Activated CD4-positive, alpha-beta T cell treated with anti-CD3 and anti-CD28 coated beads, Interleukin-10, Interleukin-2, amounts not matched to agents 100 ng/mL and 50 ng/mL, durations not matched to agents 16 hours and 8 hours (primary cell): ENCODE measurements around the gene MARCHF2.
"Not testable (repeated sequence)": the region's sequence is repeated elsewhere in the genome, so short reads cannot be mapped to it uniquely, and the experiment has no call there.

ENCODE experiments used
- DNase-seq: peaks from one replicate; pipeline ENCODE4 v3.0.0-alpha.2; 2020

The MARCHF2 gene

DNA sequence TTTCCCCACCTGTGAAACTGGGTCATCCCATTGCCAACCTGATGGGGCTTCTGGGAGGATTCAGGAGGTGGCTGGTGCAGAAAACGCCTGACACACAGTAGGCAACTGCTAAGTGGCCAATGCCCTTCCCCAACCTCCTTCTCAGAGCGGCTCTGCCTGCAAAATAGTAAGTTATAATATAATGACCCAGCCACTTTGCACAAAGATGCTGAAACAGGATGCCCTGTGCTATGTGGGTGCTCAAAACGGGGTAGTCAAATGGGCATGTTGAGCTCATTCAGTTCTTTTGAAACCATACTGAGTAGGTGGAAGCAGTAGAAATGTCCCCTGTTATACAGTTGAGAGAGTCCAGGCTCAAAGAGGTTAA, 507 bp downstream of the MARCHF2 start:
- no peak for DNase-seq

DNA sequence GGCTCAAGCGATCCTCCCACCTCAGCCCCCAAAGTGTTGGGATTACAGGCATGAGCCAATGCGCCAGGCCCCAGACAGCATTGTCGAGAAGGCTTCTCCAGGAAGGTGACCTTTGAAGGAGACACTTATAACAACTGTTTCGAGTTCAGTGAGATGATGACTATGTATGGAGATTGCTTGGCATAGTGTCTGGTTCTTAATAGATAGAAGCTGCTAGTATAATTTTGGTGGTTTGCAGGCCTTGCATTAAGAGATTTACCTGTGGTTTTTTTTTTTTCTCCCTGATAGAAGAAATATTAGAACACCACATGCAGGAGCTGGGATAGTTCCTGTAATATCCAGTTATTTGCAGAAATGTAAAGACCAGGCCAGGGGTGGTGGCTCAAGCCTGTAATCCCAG, 3.7 kb downstream of the MARCHF2 start:
- DNase-seq = no peak

DNA sequence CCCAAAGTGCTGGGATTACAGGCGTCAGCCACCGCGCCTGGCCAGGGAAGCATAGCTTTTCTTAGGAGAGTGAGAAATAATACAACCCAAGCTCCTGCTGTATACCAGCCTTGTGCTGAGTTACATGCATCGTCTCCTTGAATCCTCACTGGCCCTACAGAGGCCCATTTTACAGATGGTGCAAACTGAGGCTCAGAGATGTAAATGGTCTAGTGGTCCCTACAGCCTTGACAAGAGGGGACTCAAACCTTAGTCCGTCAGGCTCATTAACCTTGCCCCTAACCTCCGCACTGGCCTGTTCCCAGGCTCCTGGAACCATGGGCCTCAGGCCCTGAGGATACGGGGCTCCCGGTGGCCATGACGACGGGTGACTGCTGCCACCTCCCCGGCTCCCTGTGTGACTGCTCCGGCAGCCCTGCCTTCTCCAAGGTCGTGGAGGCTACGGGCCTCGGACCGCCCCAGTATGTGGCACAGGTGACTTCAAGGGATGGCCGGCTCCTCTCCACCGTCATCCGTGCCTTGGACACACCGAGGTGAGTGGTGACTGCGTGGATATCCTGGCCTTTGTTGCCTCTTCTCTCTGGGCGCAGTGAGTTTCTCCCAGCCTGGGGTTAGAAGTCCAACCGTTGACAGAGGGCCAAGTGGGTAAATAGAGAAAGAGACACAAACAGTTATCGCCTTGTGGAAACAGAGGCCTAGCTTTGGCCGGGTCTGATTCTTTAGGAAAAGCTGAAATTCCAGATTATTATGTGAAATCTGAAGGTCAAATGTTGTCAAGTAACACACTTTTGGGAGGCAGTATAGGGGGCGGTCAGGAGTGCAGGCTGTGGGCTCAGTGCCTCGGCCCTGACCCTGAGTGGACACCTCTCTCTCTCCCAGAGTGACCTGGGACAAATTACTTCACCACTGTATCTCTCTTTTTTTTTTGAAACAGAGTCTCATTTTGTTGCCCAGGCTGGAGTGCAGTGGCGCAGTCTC, 8.7 kb downstream of the MARCHF2 start:
- DNase-seq = no peak

- DNase-seq = peak; percentile 18
Measured at GRCh38 chr19:8423817-8424223, 10.7 kb downstream of the MARCHF2 start.

GRCh38 chr19:8425331-8425730, 12.2 kb downstream of the MARCHF2 start:
- not testable (repeated sequence) for DNase-seq

DNA sequence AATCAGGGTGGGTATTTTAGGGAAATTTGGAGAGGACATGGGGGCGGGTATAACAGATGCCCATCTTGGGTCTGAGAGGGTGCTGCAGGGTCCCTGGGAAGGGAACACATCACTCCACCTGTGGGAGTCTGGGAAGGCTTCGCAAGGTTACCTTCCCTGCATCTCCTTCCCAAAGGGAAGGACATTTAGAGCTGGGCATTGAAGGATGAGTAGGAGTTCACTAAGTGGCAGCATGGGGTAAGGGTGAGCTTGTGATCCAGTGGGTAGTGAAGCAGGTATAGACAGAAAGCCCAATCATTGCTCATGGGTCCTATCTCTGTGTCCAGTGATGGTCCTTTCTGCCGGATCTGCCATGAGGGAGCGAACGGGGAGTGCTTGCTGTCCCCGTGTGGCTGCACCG, 13.2 kb downstream of the MARCHF2 start:
- no peak for DNase-seq

DNA sequence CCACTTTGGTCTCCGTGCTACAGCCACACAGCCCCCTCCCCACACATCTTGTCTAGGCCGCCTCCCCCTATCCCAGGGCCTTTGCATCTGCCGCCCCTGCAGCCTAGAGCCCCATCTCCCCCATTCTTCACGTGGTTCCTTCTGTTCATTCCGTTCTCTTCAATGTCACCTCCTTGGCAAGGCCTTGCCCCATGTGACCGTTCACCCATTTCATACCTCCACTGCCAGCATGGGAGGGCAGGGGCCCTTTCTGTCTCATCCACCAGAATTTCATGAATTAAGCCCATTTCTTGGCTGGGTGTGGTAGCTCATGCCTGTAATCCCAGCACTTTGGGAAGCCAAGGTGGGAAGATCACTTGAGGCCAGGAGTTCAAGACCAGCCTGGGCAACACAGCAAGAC, 15.9 kb downstream of the MARCHF2 start:
- DNase-seq = no peak

- DNase-seq = no peak
Measured at GRCh38 chr19:8429826-8430225, 16.7 kb downstream of the MARCHF2 start.

- no peak for DNase-seq
Measured at GRCh38 chr19:8430650-8431049, 17.5 kb downstream of the MARCHF2 start.

DNA sequence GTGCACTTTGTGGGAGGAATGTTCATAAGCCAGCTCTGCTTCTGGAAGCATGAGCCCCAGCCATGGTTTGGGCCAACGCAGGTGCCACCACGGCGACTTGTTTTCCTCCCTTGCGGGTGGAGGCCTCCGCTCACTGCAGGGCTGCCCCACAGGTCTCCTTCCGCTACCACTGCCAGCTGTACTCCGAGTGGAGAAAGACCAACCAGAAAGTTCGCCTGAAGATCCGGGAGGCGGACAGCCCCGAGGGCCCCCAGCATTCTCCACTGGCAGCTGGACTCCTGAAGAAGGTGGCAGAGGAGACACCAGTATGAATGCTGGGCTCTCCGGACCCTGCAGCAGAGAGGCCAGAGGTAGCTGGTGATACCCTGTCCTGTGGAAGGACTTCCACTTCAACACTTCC, 25.1 kb downstream of the MARCHF2 start:
- DNase-seq = no peak

DNA sequence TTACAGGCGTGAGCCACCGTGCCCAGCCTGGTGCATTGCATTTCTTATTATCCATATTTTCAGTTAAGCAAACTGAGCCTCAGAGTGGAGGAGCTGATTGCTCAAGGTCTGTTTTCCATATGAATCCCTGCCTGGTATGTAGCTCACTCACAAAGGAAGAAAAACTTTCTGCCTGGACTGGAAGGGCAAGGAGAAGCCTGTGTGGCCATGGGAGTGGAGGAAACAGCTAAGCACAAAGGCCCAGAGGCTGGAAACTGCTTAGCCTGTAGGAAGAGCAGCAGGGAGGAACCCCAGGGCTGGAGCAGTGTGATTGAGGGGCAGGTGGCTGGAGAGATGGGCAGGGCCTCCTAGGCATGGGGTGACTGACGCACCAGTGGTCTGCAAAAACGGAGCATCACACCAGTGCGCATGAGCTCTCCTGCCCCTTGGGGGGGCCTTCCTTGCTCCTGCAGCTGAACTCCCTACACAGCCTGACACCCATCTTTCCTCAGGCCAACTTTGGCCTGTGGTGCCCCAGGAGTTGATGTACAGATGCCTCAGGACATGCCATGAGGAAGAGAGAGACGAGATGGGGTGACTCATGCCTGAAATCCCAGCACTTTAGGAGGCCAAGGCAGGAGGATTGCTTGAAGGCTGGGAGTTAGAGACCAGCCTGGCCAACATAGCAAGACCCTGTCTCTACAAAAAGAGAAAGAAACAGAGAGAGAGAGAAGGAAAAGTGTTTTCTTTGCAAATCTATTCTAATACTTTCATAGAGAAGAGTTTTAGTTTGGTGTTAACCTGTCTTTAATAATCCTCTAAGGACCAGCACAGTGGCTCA, 28.8 kb downstream of the MARCHF2 start:
- DNase-seq = no peak

DNA sequence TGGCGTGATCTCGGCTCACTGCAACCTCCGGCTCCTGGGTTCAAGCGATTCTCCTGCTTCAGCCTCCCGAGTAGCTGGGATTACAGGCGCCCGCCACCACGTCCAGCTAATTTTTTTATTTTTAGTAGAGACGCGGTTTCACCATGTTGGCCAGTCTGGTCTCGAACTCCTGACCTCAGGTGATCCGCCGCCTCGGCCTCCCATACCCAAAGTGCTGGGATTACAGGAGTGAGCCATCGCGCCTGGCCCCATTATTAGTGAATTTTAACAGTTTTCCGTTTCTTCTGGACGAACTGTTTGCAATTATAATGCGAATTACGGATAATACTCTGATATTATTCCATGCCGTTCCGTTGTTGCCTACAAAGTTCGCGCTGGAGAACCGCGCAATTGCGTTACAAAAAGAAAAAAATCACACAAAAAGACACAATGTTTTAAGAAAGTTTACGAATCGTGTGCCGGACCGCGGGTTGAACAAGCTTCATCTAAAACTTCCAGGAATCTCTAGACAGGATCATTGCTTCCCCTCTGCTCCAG, 31.1 kb downstream of the MARCHF2 start:
- DNase-seq = not testable (repeated sequence)

DNA sequence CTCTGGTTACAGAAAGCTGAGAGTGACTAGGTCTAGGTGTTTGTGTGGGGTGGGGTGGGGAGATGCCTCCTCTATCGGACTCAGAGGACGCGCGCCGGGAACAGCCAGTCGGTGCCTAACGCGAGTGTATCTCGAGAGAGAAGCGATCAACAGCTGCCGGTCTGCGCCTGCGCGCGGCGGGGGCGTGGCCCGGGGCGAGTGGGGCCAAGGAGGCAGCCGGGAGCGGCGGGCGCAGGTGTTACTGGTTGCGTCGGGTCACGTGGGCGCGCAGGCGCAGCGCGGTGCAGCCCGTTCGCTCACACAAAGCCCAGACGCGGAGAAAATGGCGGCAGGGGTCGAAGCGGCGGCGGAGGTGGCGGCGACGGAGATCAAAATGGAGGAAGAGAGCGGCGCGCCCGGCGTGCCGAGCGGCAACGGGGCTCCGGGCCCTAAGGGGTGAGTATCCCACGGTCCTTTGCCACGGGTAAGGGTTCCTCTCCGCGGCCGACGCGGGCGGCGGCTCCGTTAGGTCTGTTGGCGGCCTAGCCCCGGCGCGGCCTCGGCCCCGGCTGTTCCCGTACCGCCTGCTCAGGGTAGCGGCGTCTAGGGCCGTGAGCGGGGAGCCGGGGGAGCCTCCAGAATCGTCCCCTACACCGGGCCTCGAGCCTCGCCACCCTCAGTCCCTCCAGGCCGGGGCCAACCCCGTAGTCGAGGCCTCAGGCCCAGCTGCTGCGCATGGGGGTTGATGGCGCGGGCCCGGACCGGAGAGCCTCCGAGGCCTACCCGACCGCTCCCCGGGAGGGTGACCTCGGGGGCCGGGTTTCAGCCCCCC, 31.8 kb downstream of the MARCHF2 start, which contains the start of gene HNRNPM:
Gene HNRNPM (plus strand): TSS at position 299 of the 811 bp plus-strand sequence. CDS start 24 bp downstream, at position 323.
- DNase-seq = peak; percentile 100

DNA sequence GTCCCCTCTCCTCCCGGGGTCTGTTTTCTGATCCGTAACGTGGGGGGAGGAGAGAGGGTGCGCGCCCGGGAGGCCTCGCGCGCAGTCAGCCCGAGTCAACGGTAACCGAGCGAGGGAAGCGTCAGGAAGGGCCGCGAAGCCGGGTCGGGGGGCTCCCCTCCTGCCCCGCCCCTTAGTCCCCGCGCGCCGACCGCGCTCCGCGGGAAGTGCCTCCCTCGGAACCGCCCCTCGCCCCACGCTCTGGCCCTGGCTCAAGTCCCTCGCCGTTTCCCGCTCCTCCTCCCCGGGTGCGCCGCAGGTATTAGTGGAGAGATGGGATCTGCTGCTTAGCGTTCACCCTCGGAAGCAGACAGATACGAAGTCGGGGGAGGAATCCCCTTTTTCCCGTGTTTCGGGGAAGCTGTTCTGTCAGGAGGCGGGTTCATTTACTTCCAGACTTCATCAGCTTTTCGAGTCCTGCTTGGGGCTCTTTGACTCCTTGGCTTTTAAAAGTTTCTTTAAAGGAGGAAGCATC, 32.4 kb downstream of the MARCHF2 start:
- peak; percentile 55 for DNase-seq

- DNase-seq = no peak
Measured at GRCh38 chr19:8446061-8446709, 33.1 kb downstream of the MARCHF2 start.

DNA sequence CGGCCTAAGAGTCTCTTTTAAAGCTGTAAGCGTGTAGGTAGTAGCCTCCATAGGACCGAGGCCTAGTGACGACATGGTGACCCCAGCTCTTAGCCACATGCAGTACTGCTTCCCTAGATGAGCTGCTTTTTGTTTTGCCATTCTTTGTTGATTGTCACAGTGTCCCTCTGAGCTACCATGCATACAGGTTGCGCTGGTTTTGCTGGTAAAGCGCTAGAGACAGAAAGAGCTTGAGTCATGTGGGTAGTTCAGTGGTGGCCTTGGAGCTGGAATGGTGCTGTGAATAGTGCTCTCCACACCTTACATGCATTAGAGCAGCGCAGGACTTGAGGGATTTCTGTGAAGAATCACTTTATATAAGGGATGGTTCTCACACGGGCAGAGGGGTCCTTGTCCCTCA, 36.7 kb downstream of the MARCHF2 start:
- peak; percentile 21 for DNase-seq

DNA sequence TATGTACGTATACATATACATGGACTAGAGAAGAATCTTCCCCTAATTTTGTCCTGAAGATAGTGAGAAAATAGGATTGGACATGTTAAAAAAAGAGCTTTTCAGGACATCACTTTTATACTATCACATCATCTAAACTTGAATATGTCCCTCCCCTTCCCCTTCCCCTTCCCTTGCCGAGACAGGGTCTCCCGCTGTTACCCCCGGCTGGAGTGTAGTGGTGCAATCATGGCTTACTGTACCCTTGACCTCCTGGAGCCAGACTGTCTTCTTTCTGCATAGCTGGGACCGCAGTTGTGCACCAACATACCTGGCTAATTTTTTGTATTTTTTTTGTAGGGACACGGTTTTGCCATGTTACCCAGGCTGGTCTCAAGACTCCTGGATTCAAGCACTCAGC, 38.3 kb downstream of the MARCHF2 start:
- DNase-seq = no peak

DNA sequence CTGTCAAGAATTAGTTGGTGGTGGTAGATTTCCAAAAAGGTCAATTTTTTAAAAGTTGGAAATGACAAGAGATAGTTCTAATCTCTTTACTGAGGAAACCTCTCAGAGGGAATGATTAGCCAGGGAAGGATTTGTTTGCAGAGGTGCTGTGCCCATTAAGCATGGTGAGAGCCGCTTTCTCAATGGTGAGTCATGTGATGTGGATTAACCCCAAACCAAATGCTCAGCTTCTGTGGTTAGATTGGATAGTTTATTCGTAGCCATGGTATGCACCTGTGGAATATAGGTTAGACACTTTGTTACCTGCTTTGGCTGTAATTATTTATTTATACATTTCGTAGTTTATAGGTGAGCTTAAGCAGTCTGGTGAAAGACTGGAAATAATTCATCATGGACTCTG, 38.8 kb downstream of the MARCHF2 start:
- peak; percentile 24 for DNase-seq

DNA sequence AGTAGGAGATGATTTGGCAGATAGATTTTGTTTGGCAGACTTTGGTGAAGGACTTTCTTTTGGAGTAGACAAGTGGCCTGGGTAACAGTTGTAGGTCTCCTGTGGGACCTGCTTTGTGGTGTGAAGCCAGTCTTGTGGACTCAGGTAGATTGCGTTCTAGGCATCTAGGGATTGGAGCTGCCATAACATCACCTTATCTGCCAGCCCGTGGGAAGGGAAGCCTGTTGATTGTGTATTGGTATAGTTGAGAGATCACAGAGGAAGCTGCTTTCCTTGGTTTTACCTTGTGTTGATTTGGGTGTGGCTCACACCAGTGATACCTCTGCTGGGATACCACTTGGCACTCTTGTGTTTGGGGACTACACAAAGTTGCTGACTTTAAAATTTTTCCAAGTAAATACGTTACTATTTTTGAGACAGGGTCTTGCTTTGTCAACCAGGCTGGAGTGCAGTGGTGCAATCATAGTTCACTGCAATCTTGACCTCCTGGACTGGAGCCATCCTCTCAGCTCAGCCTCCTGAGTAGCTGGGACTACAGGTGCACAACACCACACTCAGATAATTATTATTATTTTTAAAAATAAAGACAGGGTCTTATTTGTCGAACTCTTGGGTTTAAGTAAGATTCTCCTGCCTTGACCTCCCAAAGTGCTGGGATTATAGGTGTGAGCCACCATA, 39.5 kb downstream of the MARCHF2 start:
- no peak for DNase-seq

GRCh38 chr19:8453616-8454015, 40.5 kb downstream of the MARCHF2 start:
- no peak for DNase-seq

- no peak for DNase-seq
Measured at GRCh38 chr19:8454218-8454617, 41.1 kb downstream of the MARCHF2 start.
